Activated T-helper 17 cell treated with anti-CD3 and anti-CD28 coated beads, Interleukin-2, amount 50 U/mL, for 72 hours (primary cell): ENCODE results near the gene PLEKHA7. TPM values are rescaled to one million over a fixed set of nuclear protein-coding genes. Genes with fewer than 3 reads are reported as not detected.

Source experiments
- ATAC-seq: fragments of 150-1000 bp; cut with Tn5 transposase; replicated peaks from 2 replicates; pipeline ENCODE4 v1.10.0; 2021; ENCODE audit warnings: mild to moderate bottlenecking, moderate library complexity
- H3K27ac Mint-ChIP-seq: one replicate; pipeline ENCODE4 v1.8.0; 2022; ENCODE audit warnings: mixed read lengths
- H3K27me3 Mint-ChIP-seq: one replicate; pipeline ENCODE4 v1.8.0; 2022; ENCODE audit warnings: mixed read lengths
- H3K36me3 Mint-ChIP-seq: one replicate; pipeline ENCODE4 v1.8.0; 2022; ENCODE audit warnings: low read depth, mild to moderate bottlenecking, mixed read lengths
- H3K4me1 Mint-ChIP-seq: one replicate; pipeline ENCODE4 v1.8.0; 2022; ENCODE audit warnings: mixed read lengths
- H3K4me3 Mint-ChIP-seq: one replicate; pipeline ENCODE4 v1.8.0; 2022; ENCODE audit warnings: mild to moderate bottlenecking, mixed read lengths
- H3K9me3 Mint-ChIP-seq: one replicate; pipeline ENCODE4 v1.8.0; 2022; ENCODE audit warnings: mixed read lengths
- total RNA-seq, 2 donors: library from RNA; stranded (reverse); gene quantifications; one replicate each; pipeline ENCODE4 v1.2.3, GENCODE V29; 2022

The PLEKHA7 gene
- total RNA-seq, 2 donors from 2014 or later, result 2.7 to 35.2 TPM

DNA sequence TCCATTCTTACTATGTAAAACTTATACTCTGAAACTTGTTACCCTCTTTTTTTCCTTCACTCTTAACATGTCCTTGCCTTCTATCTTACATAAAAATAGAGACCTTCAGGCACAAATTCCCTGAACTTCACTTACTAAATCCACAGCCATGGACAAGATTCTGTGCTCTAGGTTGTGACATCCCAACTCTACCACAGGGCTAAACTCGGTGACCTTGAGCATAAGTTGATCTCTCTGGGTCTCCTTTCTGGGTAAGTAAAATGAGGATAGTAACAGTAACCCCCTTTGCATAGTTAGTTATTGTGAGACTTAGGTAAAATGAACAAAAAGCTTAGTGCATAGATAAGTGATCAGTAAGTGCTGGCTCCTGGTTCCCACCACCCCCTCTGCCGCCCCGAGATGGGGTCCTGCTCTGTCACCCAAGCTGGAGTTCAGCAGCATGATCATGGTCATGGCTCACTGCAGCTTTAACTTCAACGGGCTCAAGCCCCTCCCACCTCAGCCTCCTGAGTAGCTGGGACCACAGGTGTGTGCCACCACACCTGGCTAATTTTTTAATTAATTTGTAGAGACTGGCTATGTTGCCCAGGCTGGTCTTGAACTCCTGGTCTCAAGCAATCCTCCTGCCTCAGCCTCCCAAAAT, 255.7 kb downstream of the PLEKHA7 start:
- ATAC-seq, result peak; percentile 3
- no peak overlapping the region for H3K4me3 Mint-ChIP-seq
- peaks cover 58% of the 10 kb centered on the region for H3K36me3 Mint-ChIP-seq
- no peaks in the 10 kb centered on the region for H3K9me3 Mint-ChIP-seq
- no peaks in the 10 kb centered on the region for H3K27me3 Mint-ChIP-seq
- peaks cover 14% of the 10 kb centered on the region for H3K4me1 Mint-ChIP-seq
- no peak overlapping the region for H3K27ac Mint-ChIP-seq

DNA sequence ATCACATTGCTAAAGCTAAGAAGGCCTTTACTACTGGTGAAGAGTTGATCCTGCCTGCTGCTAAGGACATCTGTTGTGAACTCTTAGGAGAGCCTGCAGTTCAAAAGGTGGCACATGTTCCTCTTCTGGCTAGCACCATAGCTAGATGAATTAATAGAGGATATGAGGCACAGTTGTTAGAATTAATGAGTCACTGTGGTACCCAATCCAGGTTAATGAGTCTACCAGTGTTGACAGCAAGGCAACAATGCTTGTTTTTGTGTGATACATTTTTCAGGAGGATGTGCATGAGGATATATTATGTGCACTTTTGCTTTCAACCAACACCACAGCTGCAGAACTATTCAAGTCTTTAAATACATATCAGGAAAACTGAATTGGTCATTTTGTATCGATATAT, 263.8 kb downstream of the PLEKHA7 start:
- ATAC-seq, result peak; percentile 73
- Mint-ChIP-seq H3K4me3 (no peak overlapping the region), H3K4me1 (peaks cover 26% of the 10 kb centered on the region), H3K9me3 (no peaks in the 10 kb centered on the region), H3K27ac (peak overlapping the region; percentile 67), H3K36me3 (peaks cover 100% of the 10 kb centered on the region), H3K27me3 (no peaks in the 10 kb centered on the region)

DNA sequence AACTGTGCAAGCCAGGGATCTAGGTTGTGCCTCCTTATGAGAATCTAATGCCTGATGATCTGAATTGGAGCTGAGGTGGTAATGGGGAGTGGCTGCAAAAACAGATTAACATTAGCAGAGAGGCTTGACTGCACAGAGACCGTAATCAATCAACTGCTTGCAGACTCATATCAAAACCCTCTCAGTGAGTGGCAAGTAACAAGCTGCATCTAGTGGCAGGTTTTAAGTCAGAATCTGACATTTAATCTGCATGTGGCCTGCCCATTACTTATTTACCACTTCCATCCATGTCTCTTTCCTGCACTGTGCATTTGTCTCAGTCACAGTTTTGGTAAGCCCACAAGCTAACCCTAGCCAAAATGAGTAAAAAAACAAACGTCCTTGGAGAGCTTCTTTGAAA, 264.5 kb downstream of the PLEKHA7 start:
- Mint-ChIP-seq H3K36me3 (peaks cover 100% of the 10 kb centered on the region), H3K27me3 (no peaks in the 10 kb centered on the region), H3K4me1 (peaks cover 31% of the 10 kb centered on the region), H3K27ac (peak overlapping the region; percentile 67), H3K9me3 (no peaks in the 10 kb centered on the region), H3K4me3 (peak overlapping the region; percentile 10)
- ATAC-seq, result peak; percentile 83

DNA sequence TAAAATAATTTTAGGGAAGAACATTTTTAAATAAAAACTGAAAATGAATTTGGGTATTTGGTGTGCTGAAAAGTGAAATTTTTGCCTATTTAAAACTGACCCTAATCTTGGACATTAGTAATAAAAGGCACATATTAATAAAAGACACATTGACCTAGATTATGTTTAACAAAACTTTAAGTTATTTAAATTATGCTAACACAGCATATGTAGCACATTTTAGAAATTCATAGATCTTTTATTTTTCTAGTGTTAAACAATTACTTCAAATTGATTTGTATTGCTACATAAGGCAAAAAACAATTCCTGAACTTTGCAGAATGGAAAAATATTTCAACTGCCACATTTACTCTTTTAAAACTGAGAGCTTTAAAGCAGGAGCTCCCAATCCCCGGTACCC, 265.1 kb downstream of the PLEKHA7 start:
- Mint-ChIP-seq H3K36me3 (peaks cover 100% of the 10 kb centered on the region), H3K9me3 (no peaks in the 10 kb centered on the region), H3K27me3 (no peaks in the 10 kb centered on the region), H3K4me3 (no peak overlapping the region), H3K27ac (peak overlapping the region; percentile 67), H3K4me1 (peaks cover 31% of the 10 kb centered on the region)
- no peak for ATAC-seq

DNA sequence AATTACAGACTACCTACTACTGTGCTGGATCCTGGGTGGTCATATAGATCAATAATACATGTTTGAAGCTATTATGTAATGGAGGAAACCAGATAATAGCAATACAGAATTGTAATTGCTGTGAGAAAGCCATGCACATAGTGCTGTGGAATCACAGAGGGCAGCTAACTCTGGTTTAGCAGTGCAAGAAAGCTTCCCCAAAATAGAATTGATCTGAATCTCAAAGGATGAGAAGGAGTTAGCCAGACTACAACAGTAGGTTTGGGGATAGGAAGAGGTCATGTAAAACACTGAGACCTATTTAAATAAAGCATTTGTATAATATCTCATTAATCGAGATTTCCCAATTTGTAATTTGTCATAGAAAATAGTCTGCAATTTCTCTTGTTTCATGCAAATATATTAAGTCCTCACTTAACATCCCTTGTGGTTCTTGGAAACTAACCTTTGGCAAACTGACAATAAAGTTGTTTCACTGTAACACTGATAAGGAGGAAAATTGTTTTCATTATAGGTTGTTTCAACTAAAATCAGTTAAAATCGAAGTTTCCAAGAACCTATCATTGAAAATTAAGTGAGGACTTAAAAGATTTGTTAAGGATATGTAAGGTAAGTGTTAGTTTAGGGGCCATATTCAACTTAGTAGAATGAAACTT, 268.1 kb downstream of the PLEKHA7 start:
- Mint-ChIP-seq H3K4me3 (no peak overlapping the region), H3K4me1 (peaks cover 45% of the 10 kb centered on the region), H3K36me3 (peaks cover 99% of the 10 kb centered on the region), H3K27ac (no peak overlapping the region), H3K27me3 (no peaks in the 10 kb centered on the region), H3K9me3 (no peaks in the 10 kb centered on the region)
- no peak for ATAC-seq

DNA sequence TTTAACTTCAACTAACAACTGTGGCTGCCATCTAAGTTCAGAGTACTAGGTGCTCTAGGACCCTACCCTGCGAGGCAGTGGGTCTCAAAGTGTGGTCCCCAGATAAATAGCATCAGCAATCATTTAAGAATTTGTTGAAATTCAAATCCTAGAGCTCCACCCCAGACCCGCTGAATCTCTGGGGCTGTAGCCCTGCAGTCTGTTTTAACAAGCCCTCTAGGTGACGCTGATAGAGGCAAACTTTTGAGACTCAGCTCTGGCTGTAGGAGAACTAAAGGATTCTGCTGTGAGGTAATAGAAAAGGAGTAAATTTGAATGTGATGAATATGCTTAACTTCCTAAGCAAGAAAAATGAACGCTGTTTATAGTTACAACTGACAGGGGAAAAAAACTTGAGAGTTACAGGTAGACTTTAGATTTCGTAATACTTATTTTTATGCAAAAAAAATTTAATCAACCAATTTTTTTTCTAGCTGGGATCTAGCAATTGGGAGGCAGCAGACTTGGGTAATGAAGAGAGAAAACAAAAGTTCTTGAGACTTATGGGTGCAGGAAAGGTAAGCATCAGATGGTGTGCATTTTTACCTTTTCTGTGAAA, 270.0 kb downstream of the PLEKHA7 start:
- Mint-ChIP-seq H3K27me3 (no peaks in the 10 kb centered on the region), H3K4me3 (peak overlapping the region; percentile 16), H3K4me1 (peaks cover 31% of the 10 kb centered on the region), H3K27ac (peak overlapping the region; percentile 12), H3K9me3 (no peaks in the 10 kb centered on the region), H3K36me3 (peaks cover 83% of the 10 kb centered on the region)
- ATAC-seq, result no peak

DNA sequence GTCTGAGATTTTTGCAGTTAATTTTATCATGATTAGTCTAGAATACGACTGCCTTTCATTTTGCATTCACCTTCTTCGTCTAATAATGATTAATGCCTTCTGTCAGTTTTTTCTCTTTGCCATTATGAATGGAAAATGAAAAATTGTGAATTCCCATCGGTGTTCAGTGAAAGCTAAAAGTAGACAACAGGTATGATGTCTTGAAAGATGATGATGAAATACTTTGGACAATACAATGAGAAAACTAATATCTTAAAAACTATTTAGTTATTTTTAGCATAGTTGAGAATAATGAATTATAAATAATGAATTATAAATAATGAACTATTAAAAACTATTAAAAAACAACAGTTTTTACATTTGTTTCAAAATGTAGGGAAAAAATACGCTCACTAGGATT, 270.7 kb downstream of the PLEKHA7 start:
- no peak for ATAC-seq
- Mint-ChIP-seq H3K4me1 (peaks cover 31% of the 10 kb centered on the region), H3K9me3 (no peaks in the 10 kb centered on the region), H3K36me3 (peaks cover 75% of the 10 kb centered on the region), H3K27ac (no peak overlapping the region), H3K27me3 (no peaks in the 10 kb centered on the region), H3K4me3 (peak overlapping the region; percentile 47)

DNA sequence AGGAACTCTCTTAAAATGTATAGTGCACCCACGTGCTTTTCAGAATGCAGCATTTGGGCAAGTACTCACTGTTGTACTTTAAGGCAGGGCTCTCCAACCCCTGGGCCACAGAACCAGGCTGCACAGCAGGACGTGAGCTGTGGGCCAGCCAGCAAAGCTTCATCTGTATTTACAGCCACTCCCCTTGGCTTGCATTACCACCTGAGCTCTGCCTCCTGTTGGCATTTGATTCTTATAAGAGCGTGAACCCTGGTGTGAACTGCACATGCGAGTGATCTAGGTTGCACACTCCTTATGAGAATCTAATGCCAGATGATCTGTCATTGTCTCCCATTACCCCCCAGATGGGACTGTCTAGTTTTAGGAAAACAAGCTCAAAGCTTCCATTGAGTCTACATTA, 272.7 kb downstream of the PLEKHA7 start:
- no peak for ATAC-seq
- H3K27ac Mint-ChIP-seq, result peak overlapping the region; percentile 18

DNA sequence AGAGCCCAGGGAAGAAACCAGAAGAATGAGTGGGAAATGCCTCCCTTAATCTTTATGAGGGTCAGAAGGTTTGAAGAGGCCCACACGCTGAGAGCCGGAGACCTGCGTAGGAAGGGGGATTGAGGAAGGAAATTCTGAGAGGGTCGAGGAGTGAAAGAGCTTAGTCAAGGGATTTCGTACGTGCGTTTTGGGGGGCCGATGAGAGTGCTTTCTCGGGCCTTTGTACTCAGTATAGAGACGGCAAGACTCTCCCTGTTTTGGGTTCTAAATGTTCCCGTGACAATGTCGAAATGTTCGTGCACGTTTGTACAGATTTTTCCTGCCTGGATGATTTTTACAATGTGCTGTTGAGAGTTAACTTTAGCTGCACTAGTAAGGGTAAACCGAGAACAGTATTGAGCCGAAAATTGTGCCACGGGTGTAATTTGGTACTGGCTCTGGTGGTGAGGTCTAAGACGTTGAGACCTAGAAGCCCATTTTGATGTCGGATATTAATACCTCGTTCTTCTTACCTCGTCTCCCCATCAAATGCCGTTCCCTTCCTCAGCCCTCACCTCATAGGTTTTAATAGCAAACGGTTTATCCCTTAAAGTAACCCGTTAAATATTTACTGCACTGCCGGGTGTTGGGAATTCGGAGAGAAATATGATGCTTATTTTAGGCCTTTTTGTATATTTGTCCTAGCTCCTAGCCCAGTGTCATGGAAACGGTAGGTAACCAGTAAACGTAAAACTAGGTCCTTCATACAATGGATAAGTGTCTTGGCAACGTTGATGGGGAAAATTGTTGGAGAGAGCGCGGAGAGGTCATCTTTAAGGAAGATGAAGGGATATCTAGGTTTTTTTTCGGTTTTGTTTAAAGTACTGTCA, 275.0 kb downstream of the PLEKHA7 start:
- Mint-ChIP-seq H3K4me3 (no peak overlapping the region), H3K9me3 (no peaks in the 10 kb centered on the region), H3K27me3 (no peaks in the 10 kb centered on the region), H3K4me1 (peaks cover 16% of the 10 kb centered on the region), H3K27ac (no peak overlapping the region), H3K36me3 (peaks cover 32% of the 10 kb centered on the region)
- peak; percentile 25 for ATAC-seq

More for the DNA sequence above, 272.7 kb downstream of the PLEKHA7 start:
- Mint-ChIP-seq H3K4me1 (peaks cover 31% of the 10 kb centered on the region), H3K4me3 (no peak overlapping the region), H3K36me3 (peaks cover 55% of the 10 kb centered on the region), H3K9me3 (no peaks in the 10 kb centered on the region), H3K27me3 (no peaks in the 10 kb centered on the region)

DNA sequence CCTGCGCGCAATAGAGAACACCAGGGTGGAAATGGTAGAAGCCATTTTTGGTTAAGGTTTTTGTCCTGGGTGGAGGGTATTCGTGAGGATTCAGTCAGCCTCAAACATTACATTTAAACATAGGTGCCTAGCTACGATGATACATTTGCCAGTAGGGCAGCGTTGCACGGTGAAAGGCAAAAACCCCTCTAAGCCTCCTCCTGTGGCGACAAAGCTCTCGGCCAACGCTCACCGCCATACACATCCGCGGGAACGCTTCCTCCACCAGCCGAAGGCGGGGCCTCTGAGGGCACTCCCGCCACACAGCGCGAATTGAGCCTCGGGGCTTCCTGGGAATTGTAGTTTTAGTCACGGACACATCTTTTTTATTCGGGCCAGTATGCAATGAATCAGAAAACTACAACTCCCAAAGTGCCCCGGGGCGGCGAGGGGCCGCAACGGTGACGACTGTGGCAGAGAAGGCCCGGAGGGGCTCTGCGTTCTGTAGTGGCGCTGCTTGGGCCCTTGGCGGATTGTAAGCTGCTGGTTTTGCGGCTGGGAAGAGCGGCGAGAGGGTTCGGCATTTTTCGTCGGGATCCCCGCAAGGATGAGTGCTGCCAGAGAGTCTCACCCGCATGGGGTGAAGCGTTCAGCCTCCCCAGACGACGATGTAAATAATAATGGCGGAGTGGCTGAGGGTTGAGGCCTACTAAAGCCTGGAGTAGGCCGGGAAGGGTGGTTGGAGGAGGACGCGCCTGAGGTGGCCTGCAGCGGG, 275.8 kb downstream of the PLEKHA7 start, which contains the start of gene C11orf58:
TSS of gene C11orf58 (plus strand) at position 455 of the 754 bp plus-strand sequence. CDS start at position 587, 132 bp downstream.
- H3K36me3 Mint-ChIP-seq, result peaks cover 24% of the 10 kb centered on the region
- no peaks in the 10 kb centered on the region for H3K9me3 Mint-ChIP-seq
- peaks cover 16% of the 10 kb centered on the region for H3K4me1 Mint-ChIP-seq
- no peak within 1 kb of the TSS for H3K4me3 Mint-ChIP-seq
- no peak within 1 kb of the TSS for H3K27ac Mint-ChIP-seq
- ATAC-seq, result peak; percentile 97
- no peaks in the 10 kb centered on the region for H3K27me3 Mint-ChIP-seq

DNA sequence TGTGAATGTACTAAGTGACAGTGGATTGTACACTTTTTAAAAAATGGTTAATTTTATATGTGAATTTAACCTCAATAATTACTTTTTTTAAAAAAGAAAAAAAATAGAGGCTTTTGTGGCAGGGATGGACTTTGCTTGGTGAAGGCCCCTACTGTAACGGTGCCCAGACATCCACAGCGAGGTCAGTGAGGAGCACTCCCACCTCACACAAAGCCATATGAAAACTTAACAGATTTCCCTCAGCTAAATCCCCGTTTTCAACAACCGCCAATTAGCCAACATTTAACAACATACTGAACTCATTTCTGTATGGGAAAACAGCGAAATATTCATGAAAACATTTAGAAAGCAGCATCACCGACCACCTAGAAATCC, 276.4 kb downstream of the PLEKHA7 start:
- Mint-ChIP-seq H3K4me3 (no peak overlapping the region), H3K27me3 (no peaks in the 10 kb centered on the region), H3K27ac (no peak overlapping the region), H3K36me3 (peaks cover 19% of the 10 kb centered on the region), H3K4me1 (peaks cover 11% of the 10 kb centered on the region), H3K9me3 (no peaks in the 10 kb centered on the region)
- peak; percentile 9 for ATAC-seq
